Stomach (tissue), 9 donors: ENCODE results near the gene VMO1. TPM values are rescaled to one million over a fixed set of nuclear protein-coding genes. Genes with fewer than 3 reads are reported as not detected.

Source experiments
- DNase-seq, 2 donors: peaks; one replicate each; pipeline versions ENCODE4 v3.0.0 to v3.0.0-alpha.2; 2013 to 2019
- H3K27ac ChIP-seq, 5 donors: fragments of 200-600 bp in 4 of 5; sonication (generic) in 4 of 5; one replicate each; pipeline ENCODE4 v1.5.1; 2013 to 2019; ENCODE audit warnings: mild to moderate bottlenecking in 1 of 5, moderate library complexity in 1 of 5
- H3K27me3 ChIP-seq, 3 donors: fragments of 200-600 bp; sonication (generic); one replicate each; pipeline ENCODE4 v1.5.1; 2017 to 2019; ENCODE audit warnings: mixed run types in 1 of 3
- H3K36me3 ChIP-seq, 4 donors: fragments of 200-600 bp; sonication (generic); 1 replicate in 3 of 4; 2 replicates in 1 of 4; pipeline ENCODE4 v1.5.1; 2016 to 2019
- H3K4me1 ChIP-seq, 4 donors: fragments of 200-600 bp; sonication (generic); one replicate each; pipeline ENCODE4 v1.5.1; 2016 to 2019
- H3K4me3 ChIP-seq, 4 donors: fragments of 200-600 bp; sonication (generic) in 3 of 4; one replicate each; pipeline ENCODE4 v1.5.1; 2016 to 2019; ENCODE audit warnings: mild to moderate bottlenecking in 1 of 4
- H3K9me3 ChIP-seq, 4 donors: fragments of 200-600 bp; sonication (generic); one replicate each; pipeline ENCODE4 v1.5.1; 2016 to 2019
- CTCF ChIP-seq, 7 experiments: fragments of 450-650 bp in 4 of 7; fragments of 200-600 bp in 3 of 7; sonication (generic) in 3 of 7; IDR thresholded peaks; one replicate each; pipeline ENCODE4 v1.5.1; 2016 to 2019; ENCODE audit warnings: antibody characterized with exemption in 7 of 7, control low read depth in 2 of 7, mild to moderate bottlenecking in 1 of 7
- EP300 ChIP-seq: sonication (generic); formaldehyde crosslinking; IDR thresholded peaks from one replicate; pipeline ENCODE4 v1.6.1; 2017; ENCODE audit warnings: antibody characterized with exemption
- POLR2A ChIP-seq, 4 donors: fragments of 450-650 bp; IDR thresholded peaks; one replicate each; pipeline ENCODE4 v1.6.1; 2016; ENCODE audit warnings: antibody characterized with exemption in 4 of 4, control low read depth in 2 of 4, mild to moderate bottlenecking in 1 of 4, moderate library complexity in 1 of 4
- POLR2AphosphoS5 ChIP-seq, 3 donors: sonication (generic); formaldehyde crosslinking; IDR thresholded peaks; one replicate each; pipeline ENCODE4 v1.6.1; 2016; ENCODE audit warnings: antibody characterized with exemption in 3 of 3
- WGBS, 5 donors: extraction: QIAGEN DNeasy Blood & Tissue Kit in 3 of 5; methylation state at CpG; one replicate each; pipeline versions ENCODE4 v1.1.5 to v1.1.7; 2013 to 2018; 5-methylcytosine and 5-hydroxymethylcytosine counted together
- intact Hi-C: fragments of 100-400 bp; cut with DNase I; formaldehyde crosslinking; loops from one replicate; pipeline ENCODE4 v1.15.1; 2023; ENCODE audit warnings: low total_unique reads
- polyA plus RNA-seq, 3 donors: library from polyadenylated mRNA; stranded (reverse); fragments of 200-250 nt; gene quantifications; one replicate each; pipeline ENCODE4 v1.2.3, GENCODE V29; 2013
- total RNA-seq, 5 donors: library from RNA; depleted of rRNA; stranded (reverse); fragments of >200 nt; gene quantifications; one replicate each; pipeline versions ENCODE4 v1.1.0 to v1.2.3, GENCODE V29; 2014 to 2016
- donor health status: healthy with polysubstance abuse.
- donor health status: Bipolar disorder and iron deficiency.
- donor health status: healthy.

VMO1 gene
- total and polyA plus RNA-seq, 8 donors = 1.4 to 3.0 (median 2.3) TPM; not detected in 3

- Histone ChIP-seq H3K36me3 (peaks cover 20 to 90% (median 78%) of the 10 kb centered on the region in 4 donors), H3K9me3 (no peaks in the 10 kb centered on the region), H3K27ac (no peak overlapping the region), H3K4me3 (no peak overlapping the region), H3K27me3 (no peaks in the 10 kb centered on the region), H3K4me1 (peaks cover 0 to 4% (median 2%) of the 10 kb centered on the region in 4 donors)
- no peak for TF ChIP-seq POLR2AphosphoS5 (IDR thresholded peaks at IDR 0.05)
- TF ChIP-seq POLR2A (IDR thresholded peaks at IDR 0.05) = no peak
- TF ChIP-seq EP300 = no peak
- no peak for TF ChIP-seq CTCF (IDR thresholded peaks at IDR 0.05)
- intact Hi-C loops = loop anchor here (10.0 kb wide), 1 partner anchor 57 kb away; no protein-coding TSS in a partner anchor
- no peak for DNase-seq
- 74 to 81% (median 77%) methylated on average over 12 of the region's 12 CpGs for WGBS, 5 donors
Observed at GRCh38 chr17:4818276-4818675, 32.1 kb upstream of the VMO1 start.

GRCh38 chr17:4816826-4817225 is 30.7 kb upstream of the VMO1 start:
- no peak overlapping the region for H3K27ac ChIP-seq
- H3K27me3 ChIP-seq = no peaks in the 10 kb centered on the region
- H3K9me3 ChIP-seq = no peaks in the 10 kb centered on the region
- peaks cover 16 to 76% (median 65%) of the 10 kb centered on the region in 4 donors for H3K36me3 ChIP-seq
- 92 to 96% (median 94%) methylated on average over 7 to 13 of the region's 13 CpGs for WGBS, 5 donors
- intact Hi-C loops = loop anchor here (10.0 kb wide), 1 partner anchor 58 kb away; no protein-coding TSS in a partner anchor
- no peaks in the 10 kb centered on the region for H3K4me1 ChIP-seq
- H3K4me3 ChIP-seq = no peak overlapping the region
- DNase-seq = no peak
- TF ChIP-seq POLR2A (IDR thresholded peaks at IDR 0.05) (no peak), EP300 (no peak), POLR2AphosphoS5 (IDR thresholded peaks at IDR 0.05) (no peak), CTCF (IDR thresholded peaks at IDR 0.05) (no peak)

- no peak overlapping the region for H3K4me3 ChIP-seq
- H3K27me3 ChIP-seq = no peaks in the 10 kb centered on the region
- no peak for DNase-seq
- H3K36me3 ChIP-seq = peaks cover 16 to 75% (median 65%) of the 10 kb centered on the region in 4 donors
- H3K4me1 ChIP-seq = no peaks in the 10 kb centered on the region
- H3K9me3 ChIP-seq = no peaks in the 10 kb centered on the region
- TF ChIP-seq POLR2AphosphoS5 (IDR thresholded peaks at IDR 0.05) (no peak), POLR2A (IDR thresholded peaks at IDR 0.05) (no peak), EP300 (no peak), CTCF (IDR thresholded peaks at IDR 0.05) (peak in 1 of 7 experiments; percentile 15)
- intact Hi-C loops = loop anchor here (10.0 kb wide), 1 partner anchor 60 kb away; no protein-coding TSS in a partner anchor
- 82 to 93% (median 89%) methylated on average over 7 of the region's 7 CpGs for WGBS, 5 donors
- H3K27ac ChIP-seq = no peak overlapping the region
Observed at GRCh38 chr17:4815043-4815675, 29.0 kb upstream of the VMO1 start.

- H3K4me3 ChIP-seq = no peak overlapping the region
- intact Hi-C loops = loop anchor here (10.0 kb wide), 1 partner anchor 62 kb away; no protein-coding TSS in a partner anchor
- no peak for DNase-seq
- H3K36me3 ChIP-seq = peaks cover 16 to 63% (median 53%) of the 10 kb centered on the region in 4 donors
- H3K27me3 ChIP-seq = no peaks in the 10 kb centered on the region
- no peaks in the 10 kb centered on the region for H3K9me3 ChIP-seq
- H3K27ac ChIP-seq = no peak overlapping the region
- WGBS, 5 donors = 86 to 91% (median 90%) methylated on average over 7 of the region's 7 CpGs
- TF ChIP-seq POLR2A (IDR thresholded peaks at IDR 0.05) = no peak
- no peak for TF ChIP-seq POLR2AphosphoS5 (IDR thresholded peaks at IDR 0.05)
- TF ChIP-seq EP300 = no peak
- no peak for TF ChIP-seq CTCF (IDR thresholded peaks at IDR 0.05)
- peaks cover 9 to 13% (median 11%) of the 10 kb centered on the region in 4 donors for H3K4me1 ChIP-seq
Observed at GRCh38 chr17:4812690-4813089, 26.5 kb upstream of the VMO1 start.
